GM21576 (cell line): ENCODE measurements around the gene MBD6.
A peak's percentile ranks its signal among the peaks of the same experiment; 100 is the strongest.
"Not testable (repeated sequence)": the region's sequence is repeated elsewhere in the genome, so short reads cannot be mapped to it uniquely, and the experiment has no call there.

ENCODE experiments used
- ATAC-seq: cut with Tn5 transposase; IDR thresholded peaks from one replicate; pipeline ENCODE4 v1.9.1; 2021; ENCODE audit warnings: mild to moderate bottlenecking, moderate library complexity; ENCODE audit not compliant: unreplicated experiment

The MBD6 gene

GRCh38 chr12:57546438-57547287, 24.0 kb downstream of the MBD6 start, which contains the start of gene DCTN2:
Gene DCTN2, minus strand, starts transcription at chr12:57547192. Its CDS starts 129 bp downstream, at chr12:57547063.
- peak; percentile 98 for ATAC-seq

DNA sequence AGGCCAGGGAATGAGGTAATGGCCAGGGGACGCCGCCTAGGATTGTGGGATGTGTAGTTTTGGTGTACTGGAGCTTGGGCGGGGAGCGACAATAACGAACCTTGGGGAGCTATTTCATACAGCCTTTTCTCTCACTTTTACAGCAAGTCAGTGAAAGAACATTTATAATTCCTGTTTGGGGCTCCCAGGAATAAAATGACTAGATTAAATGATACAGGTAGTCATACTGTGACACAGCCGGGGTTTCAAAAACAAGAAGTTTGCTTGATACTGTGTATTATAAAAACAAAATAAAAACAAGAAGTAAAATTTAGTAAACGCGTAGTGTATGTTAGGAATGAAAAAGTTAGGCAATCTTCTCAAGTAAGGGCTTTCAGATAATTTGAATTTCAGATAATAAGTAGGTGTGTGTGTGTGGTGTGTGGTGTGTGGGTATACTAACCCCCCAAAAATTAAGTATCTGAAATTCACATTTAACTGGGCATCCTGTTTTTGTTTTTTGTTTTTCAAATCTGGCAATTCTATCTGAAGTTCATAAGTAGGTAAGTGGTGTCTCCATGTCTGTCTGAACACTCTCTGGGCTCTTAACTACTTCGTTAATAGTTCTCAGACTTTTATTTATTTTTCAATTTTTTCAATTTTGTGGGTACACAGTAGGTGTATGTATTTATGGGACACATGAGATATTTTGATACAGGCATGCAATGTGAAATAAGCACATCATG, 24.8 kb downstream of the MBD6 start:
- no peak for ATAC-seq

DNA sequence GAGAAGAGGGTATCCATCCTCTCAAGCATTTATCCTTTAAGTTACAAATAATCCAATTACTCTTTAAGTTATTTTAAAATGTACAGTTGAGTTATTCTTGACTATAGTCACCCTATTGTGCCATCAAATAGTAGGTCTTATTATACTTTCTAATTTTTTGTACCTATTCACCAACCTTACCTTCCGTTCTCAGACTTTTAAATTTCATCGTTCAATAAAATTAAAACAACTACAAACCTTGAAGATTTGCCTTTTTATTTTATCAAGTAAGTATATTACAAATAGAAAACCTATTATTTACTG, 25.3 kb downstream of the MBD6 start:
- no peak for ATAC-seq

- no peak for ATAC-seq
Measured at GRCh38 chr12:57548488-57548887, 25.9 kb downstream of the MBD6 start.

- ATAC-seq = no peak
Measured at GRCh38 chr12:57549203-57549908, 26.7 kb downstream of the MBD6 start.

DNA sequence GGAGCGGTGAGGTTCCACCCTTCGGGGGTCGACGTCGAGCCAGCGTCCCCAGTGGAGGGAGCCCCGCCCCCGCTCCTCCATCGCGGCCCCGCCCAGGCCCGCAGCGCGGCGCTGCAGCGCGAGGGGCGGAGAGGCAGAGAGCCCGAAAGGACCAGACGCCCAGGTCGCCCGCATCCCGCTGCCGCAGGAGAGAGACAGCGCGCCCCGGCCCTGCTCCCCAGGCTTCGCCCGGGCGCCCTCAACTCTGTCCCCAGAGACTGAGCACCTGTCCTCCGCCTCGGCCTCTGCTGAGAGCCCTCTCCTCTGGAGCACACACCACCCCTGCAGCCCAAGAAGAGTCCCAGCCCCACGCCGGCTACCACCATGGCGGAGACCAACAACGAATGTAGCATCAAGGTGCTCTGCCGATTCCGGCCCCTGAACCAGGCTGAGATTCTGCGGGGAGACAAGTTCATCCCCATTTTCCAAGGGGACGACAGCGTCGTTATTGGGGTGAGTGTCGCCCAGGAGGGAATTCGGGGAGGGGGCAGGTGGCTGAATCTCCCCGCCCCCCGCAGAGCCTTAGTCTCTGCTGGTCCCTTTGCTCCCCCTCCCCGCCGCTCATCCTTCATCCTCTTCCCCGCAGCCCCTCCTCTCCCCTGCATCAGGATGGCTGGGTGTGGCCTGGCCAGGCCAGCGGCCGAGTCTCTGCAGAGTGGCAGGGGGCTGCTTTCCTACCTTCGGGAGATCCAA, 27.5 kb downstream of the MBD6 start, which contains the start of gene KIF5A:
TSS of gene KIF5A (plus strand) at position 136 of the 732 bp plus-strand sequence. CDS start at position 364, 228 bp downstream.
- no peak for ATAC-seq

DNA sequence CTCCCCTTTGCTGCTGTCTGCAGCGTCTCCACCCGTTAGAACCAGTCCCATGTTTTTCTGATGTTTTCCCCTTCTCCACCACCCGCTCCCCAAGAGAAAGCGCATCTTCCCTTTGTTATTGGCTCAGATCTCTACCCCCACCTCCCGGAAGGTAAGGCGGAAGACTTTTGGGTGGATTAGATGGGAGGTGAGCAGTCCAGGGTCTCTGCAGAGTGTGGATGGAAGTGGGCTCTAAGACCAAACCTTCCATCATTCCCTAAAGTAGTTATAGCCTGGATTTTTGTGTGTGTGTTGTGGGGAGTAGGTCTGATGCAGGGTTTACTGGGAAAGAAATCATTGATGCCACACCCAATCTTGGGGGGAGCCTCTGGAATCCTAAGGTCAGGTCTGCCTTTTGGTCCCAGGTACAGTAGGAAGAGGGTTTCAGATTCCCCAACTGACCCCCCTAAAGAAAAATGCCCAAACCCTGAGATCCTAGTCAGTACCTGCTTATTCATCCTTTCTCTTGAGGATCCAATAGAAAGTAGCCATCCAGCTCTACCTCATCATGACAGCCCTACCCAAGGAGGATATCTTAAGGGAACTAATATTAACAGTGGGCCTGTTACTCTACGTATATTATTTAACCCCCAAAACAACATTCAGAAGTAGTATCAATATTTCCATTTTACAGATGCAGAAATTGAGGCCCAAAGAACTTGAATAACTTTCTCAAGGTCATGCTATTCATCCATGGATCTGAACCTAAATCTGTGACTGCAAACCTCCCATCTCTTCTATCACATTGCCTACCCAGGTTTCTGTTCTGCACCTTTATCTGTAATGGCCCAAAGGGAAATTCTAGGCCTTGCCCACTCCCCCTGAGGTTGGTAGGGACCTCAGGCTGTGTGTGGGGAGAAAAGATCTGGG, 28.3 kb downstream of the MBD6 start:
- ATAC-seq = no peak

- ATAC-seq = no peak
Measured at GRCh38 chr12:57551637-57552305, 29.1 kb downstream of the MBD6 start.

GRCh38 chr12:57552306-57552651, 29.7 kb downstream of the MBD6 start:
- ATAC-seq = no peak

- ATAC-seq = no peak
Measured at GRCh38 chr12:57552835-57553313, 30.2 kb downstream of the MBD6 start.

GRCh38 chr12:57553343-57554202, 30.9 kb downstream of the MBD6 start:
- no peak for ATAC-seq

- ATAC-seq = no peak
Measured at GRCh38 chr12:57554453-57554852, 31.8 kb downstream of the MBD6 start.

GRCh38 chr12:57554897-57555296, 32.3 kb downstream of the MBD6 start:
- no peak for ATAC-seq

DNA sequence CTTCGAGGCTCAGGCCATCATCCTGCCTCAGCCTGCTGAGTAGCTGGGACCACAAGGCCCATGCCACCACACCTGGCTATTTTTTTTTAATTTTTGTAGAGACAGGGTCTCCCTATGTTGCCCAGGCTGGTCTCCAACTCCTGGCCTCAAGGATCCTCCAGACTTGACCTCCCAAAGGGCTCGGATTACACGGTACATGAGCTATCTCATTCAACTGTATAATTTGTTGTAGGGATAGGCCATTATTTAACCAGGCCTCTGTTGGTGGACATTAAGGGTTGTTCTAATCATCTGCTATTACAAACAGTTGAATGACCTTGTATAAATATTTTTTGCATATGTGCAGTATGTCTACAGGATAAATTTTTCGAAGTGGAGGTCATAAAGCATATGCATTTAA, 36.2 kb downstream of the MBD6 start:
- ATAC-seq = no peak

DNA sequence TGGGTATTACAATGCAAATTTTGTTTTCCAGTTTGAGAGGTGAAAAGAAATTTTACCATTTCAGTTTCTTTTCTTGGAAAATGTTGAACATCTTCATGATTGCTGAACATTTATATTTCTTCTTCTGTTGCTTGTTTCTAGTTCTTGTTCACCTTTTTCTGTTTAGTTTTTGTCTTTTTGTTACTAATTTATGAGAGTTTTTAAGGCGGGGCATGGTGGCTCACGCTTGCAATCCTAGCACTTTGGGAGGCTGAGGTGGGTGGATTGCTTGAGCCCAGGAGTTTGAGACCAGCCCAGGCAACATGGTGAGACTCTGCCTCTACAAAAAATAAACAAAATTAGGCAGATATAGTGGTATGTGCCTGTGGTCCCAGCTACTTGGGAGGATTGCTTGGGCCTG, 37.9 kb downstream of the MBD6 start:
- no peak for ATAC-seq

DNA sequence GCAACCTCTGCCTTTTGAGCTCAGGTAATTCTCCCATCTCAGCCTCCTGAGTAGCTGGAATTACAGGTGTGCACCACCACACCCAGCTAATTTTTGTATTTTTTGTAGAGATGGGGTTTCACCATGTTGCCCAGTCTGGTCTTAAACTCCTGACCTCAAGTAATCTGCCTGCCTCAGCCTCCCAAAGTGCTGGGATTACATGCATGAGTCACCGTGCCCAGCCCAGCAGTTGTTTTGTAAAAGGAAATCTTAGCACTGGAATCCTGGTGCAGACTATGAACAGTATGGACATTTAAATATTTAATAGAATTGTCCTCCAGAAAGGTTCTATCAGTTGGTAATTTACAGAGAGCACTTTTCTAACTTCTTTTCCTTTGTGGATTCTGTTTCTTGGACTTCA, 38.5 kb downstream of the MBD6 start:
- ATAC-seq = not testable (repeated sequence)

- ATAC-seq = no peak
Measured at GRCh38 chr12:57563358-57563757, 40.7 kb downstream of the MBD6 start.

DNA sequence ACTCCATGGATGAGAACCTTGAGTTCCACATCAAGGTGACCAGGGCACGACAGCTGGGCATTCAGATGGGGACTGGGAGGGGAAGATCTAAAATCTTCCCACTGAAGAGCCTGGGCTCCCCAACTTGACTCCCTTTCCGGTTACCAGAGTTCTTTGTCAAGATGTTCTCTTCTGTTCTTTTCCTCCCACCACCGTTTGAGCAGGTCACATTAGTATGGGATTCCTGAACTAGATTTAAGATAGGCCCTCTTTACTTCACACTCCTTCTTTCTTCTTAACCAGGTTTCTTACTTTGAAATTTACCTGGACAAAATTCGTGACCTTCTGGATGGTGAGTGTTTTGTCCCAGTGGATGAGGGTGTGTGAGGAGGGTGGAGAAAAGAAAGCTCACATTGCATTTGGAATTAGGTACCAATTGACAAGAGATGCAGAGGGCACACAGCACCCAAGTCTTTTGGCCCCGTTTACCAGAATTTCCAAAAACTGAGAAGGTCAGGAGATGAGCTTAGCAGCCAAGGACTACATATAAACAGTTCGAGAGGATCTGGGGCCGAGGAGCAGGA, 41.6 kb downstream of the MBD6 start:
- ATAC-seq = no peak
